OCI-LY1 (cell line): ENCODE results near the gene TNFRSF18.

Experiments
- H2AFZ ChIP-seq: fragments of 200-600 bp; sonication (generic), shearing (Covaris generic); 2 replicates; pipeline ENCODE4 v1.6.0; 2014; ENCODE audit warnings: antibody characterized with exemption, mild to moderate bottlenecking, low read length
- H3F3A ChIP-seq: fragments of 200-600 bp; sonication (generic), shearing (Covaris generic); 2 replicates; pipeline ENCODE4 v1.6.0; 2014; ENCODE audit warnings: mild to moderate bottlenecking, antibody characterized with exemption, low read length, moderate library complexity; ENCODE audit not compliant: insufficient read depth
- H3K27ac ChIP-seq: fragments of 200-600 bp; sonication (generic); 2 replicates; pipeline ENCODE4 v1.5.1; 2014; ENCODE audit warnings: low read length, mixed run types, mild to moderate bottlenecking, low read depth; ENCODE audit not compliant: poor library complexity, severe bottlenecking
- H3K27me3 ChIP-seq: fragments of 200-600 bp; sonication (generic); 2 replicates; pipeline ENCODE4 v1.6.0; 2014; ENCODE audit warnings: antibody characterized with exemption, mild to moderate bottlenecking, low read length, moderate library complexity; ENCODE audit not compliant: insufficient read depth
- H3K36me3 ChIP-seq: fragments of 200-600 bp; sonication (generic); 2 replicates; pipeline ENCODE4 v1.6.1; 2014; ENCODE audit warnings: mild to moderate bottlenecking, antibody characterized with exemption, low read length, moderate library complexity, mixed read lengths; ENCODE audit not compliant: insufficient read depth
- H3K4me1 ChIP-seq: fragments of 200-600 bp; sonication (generic); 2 replicates; pipeline ENCODE4 v1.5.1; 2014; ENCODE audit warnings: mild to moderate bottlenecking, low read length, moderate library complexity; ENCODE audit not compliant: insufficient read depth, severe bottlenecking
- H3K4me2 ChIP-seq: fragments of 200-600 bp; sonication (generic), shearing (Covaris generic); 2 replicates; pipeline ENCODE4 v1.6.1; 2014; ENCODE audit warnings: low read length
- H3K4me3 ChIP-seq: fragments of 200-600 bp; sonication (generic); 2 replicates; pipeline ENCODE4 v1.5.1; 2014; ENCODE audit warnings: low read length, low read depth, mild to moderate bottlenecking, mixed read lengths; ENCODE audit not compliant: poor library complexity, severe bottlenecking
- H3K79me2 ChIP-seq: fragments of 200-600 bp; shearing (Covaris generic); 2 replicates; pipeline ENCODE4 v1.6.1; 2016; ENCODE audit warnings: mixed run types, low read length, mixed read lengths; ENCODE audit not compliant: insufficient read depth
- H3K9ac ChIP-seq: fragments of 200-600 bp; sonication (generic), shearing (Covaris generic); 2 replicates; pipeline ENCODE4 v1.6.1; 2014; ENCODE audit warnings: mild to moderate bottlenecking, low read length, mixed read lengths
- H3K9me2 ChIP-seq: fragments of 200-600 bp; sonication (generic), shearing (Covaris generic); 2 replicates; pipeline ENCODE4 v1.6.1; 2014; ENCODE audit warnings: low read depth, mild to moderate bottlenecking, low read length, mixed read lengths
- H3K9me3 ChIP-seq: fragments of 200-600 bp; shearing (Covaris generic); 2 replicates; pipeline ENCODE4 v1.6.1; 2014; ENCODE audit warnings: low read length, mixed read lengths
- H4K20me1 ChIP-seq: fragments of 200-600 bp; sonication (generic), shearing (Covaris generic); 2 replicates; pipeline ENCODE4 v1.6.0; 2016; ENCODE audit warnings: mild to moderate bottlenecking, low read length; ENCODE audit not compliant: insufficient read depth
- CTCF ChIP-seq: fragments of 200-600 bp; sonication (generic), shearing (Covaris generic); IDR thresholded peaks from 2 replicates; pipeline ENCODE4 v1.5.1; 2017; ENCODE audit warnings: mild to moderate bottlenecking, antibody characterized with exemption, low read length, moderate library complexity, mixed read lengths
- EZH2 ChIP-seq: fragments of 200-600 bp; sonication (generic), shearing (Covaris generic); IDR thresholded peaks from 2 replicates; pipeline ENCODE4 v1.8.0; 2017; ENCODE audit warnings: borderline replicate concordance, mixed run types, mild to moderate bottlenecking, antibody characterized with exemption, low read length, moderate library complexity, mixed read lengths

The TNFRSF18 gene

GRCh38 chr1:1247341-1247913 lies 41.0 kb upstream of the TNFRSF18 start:
- H3K9me3 ChIP-seq: no peaks in the 10 kb centered on the region
- no peaks in the 10 kb centered on the region for H3F3A ChIP-seq
- no peak overlapping the region for H3K27ac ChIP-seq
- H3K27me3 ChIP-seq: peaks cover 11% of the 10 kb centered on the region; the same call in 1 of the 2 replicates
- no peak for TF ChIP-seq CTCF
- TF ChIP-seq EZH2: no peak
- no peaks in the 10 kb centered on the region for H3K9me2 ChIP-seq
- H3K9ac ChIP-seq: no peak overlapping the region
- no peaks in the 10 kb centered on the region for H3K79me2 ChIP-seq
- H3K4me1 ChIP-seq: peaks cover 9% of the 10 kb centered on the region
- H3K36me3 ChIP-seq: no peaks in the 10 kb centered on the region; the same call in 1 of the 2 replicates
- H4K20me1 ChIP-seq: no peaks in the 10 kb centered on the region
- H2AFZ ChIP-seq: no peak overlapping the region
- H3K4me2 ChIP-seq: no peak overlapping the region
- H3K4me3 ChIP-seq: no peak overlapping the region

- Histone ChIP-seq H3K9me2 (no peaks in the 10 kb centered on the region), H3K9ac (no peak within 1 kb of the TSS), H3K4me2 (no peak within 1 kb of the TSS), H3K36me3 (no peaks in the 10 kb centered on the region), H3K4me3 (no peak within 1 kb of the TSS), H3K4me1 (peaks cover 9% of the 10 kb centered on the region), H3K79me2 (no peaks in the 10 kb centered on the region), H3F3A (no peaks in the 10 kb centered on the region), H3K27me3 (peaks cover 15% of the 10 kb centered on the region; the same call in 1 of the 2 replicates), H3K27ac (no peak within 1 kb of the TSS), H3K9me3 (no peaks in the 10 kb centered on the region), H2AFZ (no peak within 1 kb of the TSS), H4K20me1 (no peaks in the 10 kb centered on the region)
- TF ChIP-seq EZH2: no peak
- no peak for TF ChIP-seq CTCF
Measured at GRCh38 chr1:1246577-1247340, 40.4 kb upstream of the TNFRSF18 start, which contains the start of gene C1QTNF12. C1QTNF12 (minus strand) TSS chr1:1246722; CDS start chr1:1246690, 32 bp downstream.

- Histone ChIP-seq H4K20me1 (no peaks in the 10 kb centered on the region), H3K9ac (no peak overlapping the region), H3K79me2 (no peaks in the 10 kb centered on the region), H2AFZ (no peak overlapping the region), H3K4me3 (no peak overlapping the region), H3K9me3 (no peaks in the 10 kb centered on the region), H3K27ac (no peak overlapping the region), H3K4me2 (no peak overlapping the region), H3K36me3 (no peaks in the 10 kb centered on the region), H3F3A (no peaks in the 10 kb centered on the region), H3K27me3 (peaks cover 20% of the 10 kb centered on the region; the same call in 1 of the 2 replicates), H3K4me1 (peaks cover 7% of the 10 kb centered on the region), H3K9me2 (no peaks in the 10 kb centered on the region)
- TF ChIP-seq CTCF (no peak), EZH2 (no peak)
Measured at GRCh38 chr1:1245817-1246576, 39.6 kb upstream of the TNFRSF18 start.
